Esophagus muscularis mucosa (tissue), 4 donors: ENCODE measurements around the gene OPA3. TPM values are rescaled to one million over a fixed set of nuclear protein-coding genes. Genes with fewer than 3 reads are reported as not detected.

Experiments used
- DNase-seq: peaks from one replicate; pipeline ENCODE4 v3.0.0-alpha.2; 2017; ENCODE audit errors: extremely low spot score
- H3K27ac ChIP-seq, 4 donors: fragments of 200-600 bp; sonication (generic); replicated peaks in 1 of 4; 1 replicate in 3 of 4; 2 replicates in 1 of 4; pipeline ENCODE4 v1.5.1; 2016 to 2019; ENCODE audit warnings: mild to moderate bottlenecking in 1 of 4
- H3K27me3 ChIP-seq, 4 donors: fragments of 200-600 bp; sonication (generic); one replicate each; pipeline versions ENCODE4 v1.5.1 to v1.6.0; 2016 to 2019
- H3K36me3 ChIP-seq, 4 donors: fragments of 200-600 bp; sonication (generic); one replicate each; pipeline ENCODE4 v1.5.1; 2016 to 2019
- H3K4me1 ChIP-seq, 4 donors: fragments of 200-600 bp; sonication (generic); one replicate each; pipeline ENCODE4 v1.5.1; 2016 to 2019
- H3K4me3 ChIP-seq, 4 donors: fragments of 200-600 bp; sonication (generic); 1 replicate in 2 of 4; 2 replicates in 2 of 4; pipeline ENCODE4 v1.5.1; 2016 to 2019; ENCODE audit warnings: mild to moderate bottlenecking in 4 of 4, moderate library complexity in 1 of 4
- H3K9me3 ChIP-seq, 4 donors: fragments of 200-600 bp; sonication (generic); 1 replicate in 3 of 4; 2 replicates in 1 of 4; pipeline ENCODE4 v1.5.1; 2016 to 2019
- CTCF ChIP-seq, 3 experiments: fragments of 200-600 bp in 2 of 3; fragments of 450-650 bp in 1 of 3; sonication (generic) in 2 of 3; IDR thresholded peaks; one replicate each; pipeline ENCODE4 v1.5.1; 2017 to 2019; ENCODE audit warnings: antibody characterized with exemption in 3 of 3, mild to moderate bottlenecking in 2 of 3, moderate library complexity in 1 of 3
- EP300 ChIP-seq: sonication (generic); formaldehyde crosslinking; IDR thresholded peaks from one replicate; pipeline ENCODE4 v1.6.1; 2017; ENCODE audit warnings: antibody characterized with exemption
- POLR2A ChIP-seq: fragments of 450-650 bp; IDR thresholded peaks from one replicate; pipeline ENCODE4 v1.6.1; 2017; ENCODE audit warnings: antibody characterized with exemption, moderate library complexity, mild to moderate bottlenecking, low read depth
- POLR2AphosphoS5 ChIP-seq, 2 donors: sonication (generic); formaldehyde crosslinking; IDR thresholded peaks; one replicate each; pipeline ENCODE4 v1.6.1; 2017; ENCODE audit warnings: antibody characterized with exemption in 2 of 2
- WGBS: methylation state at CpG from one replicate; pipeline ENCODE4 v1.1.5; 2018; 5-methylcytosine and 5-hydroxymethylcytosine counted together
- intact Hi-C: fragments of 100-400 bp; cut with DNase I; formaldehyde crosslinking; loops from one replicate; pipeline ENCODE4 v1.15.1; 2023
- total RNA-seq, 4 donors: library from RNA; depleted of rRNA; stranded (reverse); fragments of >200 nt; gene quantifications; one replicate each; pipeline versions ENCODE4 v1.1.0 to v1.2.1, GENCODE V29; 2016

Gene OPA3
- total RNA-seq, 4 donors from 2014 or later = 6.2 to 20.0 (median 13.8) TPM

GRCh38 chr19:45598267-45599001, 13.8 kb upstream of the OPA3 start:
- WGBS = 6% methylated on average over 22 of the region's 22 CpGs
- TF ChIP-seq EP300 = no peak
- TF ChIP-seq CTCF (IDR thresholded peaks at IDR 0.05) = no peak
- TF ChIP-seq POLR2AphosphoS5 (IDR thresholded peaks at IDR 0.05) = no peak
- TF ChIP-seq POLR2A = no peak
- intact Hi-C loops = no loop called here
- Histone ChIP-seq H3K4me1 (peaks cover 27 to 45% (median 39%) of the 10 kb centered on the region in 4 donors), H3K27ac (peak overlapping the region; percentile 20 to 49 (median 44)), H3K4me3 (peak overlapping the region in 2 of 4 donors; percentile 3 to 56), H3K27me3 (peaks cover 0 to 98% (median 40%) of the 10 kb centered on the region in 4 donors), H3K36me3 (no peaks in the 10 kb centered on the region), H3K9me3 (no peaks in the 10 kb centered on the region)
- DNase-seq = no peak

- Histone ChIP-seq H3K4me3 (peak overlapping the region in 1 of 4 donors; percentile 56), H3K27me3 (peaks cover 0 to 98% (median 38%) of the 10 kb centered on the region in 4 donors), H3K27ac (peak overlapping the region in 3 of 4 donors; percentile 8 to 49 (median 39)), H3K9me3 (no peaks in the 10 kb centered on the region), H3K4me1 (peaks cover 33 to 45% (median 39%) of the 10 kb centered on the region in 4 donors), H3K36me3 (no peaks in the 10 kb centered on the region)
- intact Hi-C loops = no loop called here
- 19% methylated on average over 5 of the region's 5 CpGs for WGBS
- no peak for TF ChIP-seq POLR2A
- no peak for TF ChIP-seq CTCF (IDR thresholded peaks at IDR 0.05)
- no peak for TF ChIP-seq EP300
- no peak for TF ChIP-seq POLR2AphosphoS5 (IDR thresholded peaks at IDR 0.05)
- DNase-seq = no peak
Observed at GRCh38 chr19:45597425-45598111, 13.0 kb upstream of the OPA3 start.

GRCh38 chr19:45595814-45596213, 11.2 kb upstream of the OPA3 start:
- no peak overlapping the region for H3K27ac ChIP-seq
- H3K4me3 ChIP-seq = no peak overlapping the region
- WGBS = 57% methylated on average over 6 of the region's 6 CpGs
- TF ChIP-seq POLR2A = no peak
- TF ChIP-seq POLR2AphosphoS5 (IDR thresholded peaks at IDR 0.05) = no peak
- no peak for TF ChIP-seq CTCF (IDR thresholded peaks at IDR 0.05)
- no peak for TF ChIP-seq EP300
- DNase-seq = no peak
- H3K27me3 ChIP-seq = peaks cover 0 to 98% (median 25%) of the 10 kb centered on the region in 4 donors
- H3K4me1 ChIP-seq = peaks cover 26 to 35% (median 31%) of the 10 kb centered on the region in 4 donors
- intact Hi-C loops = no loop called here
- H3K36me3 ChIP-seq = peaks cover 0 to 11% (median 0%) of the 10 kb centered on the region in 4 donors
- no peaks in the 10 kb centered on the region for H3K9me3 ChIP-seq

- H3K4me1 ChIP-seq = peaks cover 12 to 29% (median 16%) of the 10 kb centered on the region in 4 donors
- peaks cover 0 to 33% (median 0%) of the 10 kb centered on the region in 4 donors for H3K36me3 ChIP-seq
- DNase-seq = no peak
- WGBS = 10% methylated on average over 1 of the region's 1 CpG
- H3K27ac ChIP-seq = no peak overlapping the region
- H3K9me3 ChIP-seq = no peaks in the 10 kb centered on the region
- intact Hi-C loops = no loop called here
- TF ChIP-seq EP300 (no peak), POLR2AphosphoS5 (IDR thresholded peaks at IDR 0.05) (no peak), CTCF (IDR thresholded peaks at IDR 0.05) (no peak), POLR2A (no peak)
- H3K27me3 ChIP-seq = peaks cover 0 to 82% (median 7%) of the 10 kb centered on the region in 4 donors
- no peak overlapping the region for H3K4me3 ChIP-seq
Observed at GRCh38 chr19:45593520-45593919, 8.9 kb upstream of the OPA3 start.
